Stimulated activated CD4-positive, alpha-beta T cell treated with anti-CD3 and anti-CD28 coated beads, Interleukin-12 subunit alpha, Interleukin-12 subunit beta, amount 100 ng/mL, for 48 hours (primary cell): ENCODE data around the gene NCLN.
"Not testable (repeated sequence)": the region's sequence is repeated elsewhere in the genome, so short reads cannot be mapped to it uniquely, and the experiment has no call there.

Experiments used
- DNase-seq, 3 donors: peaks; one replicate each; pipeline ENCODE4 v3.0.0-alpha.2; 2020; ENCODE audit warnings: low read depth in 2 of 3, low spot score in 1 of 3

Gene NCLN

DNA sequence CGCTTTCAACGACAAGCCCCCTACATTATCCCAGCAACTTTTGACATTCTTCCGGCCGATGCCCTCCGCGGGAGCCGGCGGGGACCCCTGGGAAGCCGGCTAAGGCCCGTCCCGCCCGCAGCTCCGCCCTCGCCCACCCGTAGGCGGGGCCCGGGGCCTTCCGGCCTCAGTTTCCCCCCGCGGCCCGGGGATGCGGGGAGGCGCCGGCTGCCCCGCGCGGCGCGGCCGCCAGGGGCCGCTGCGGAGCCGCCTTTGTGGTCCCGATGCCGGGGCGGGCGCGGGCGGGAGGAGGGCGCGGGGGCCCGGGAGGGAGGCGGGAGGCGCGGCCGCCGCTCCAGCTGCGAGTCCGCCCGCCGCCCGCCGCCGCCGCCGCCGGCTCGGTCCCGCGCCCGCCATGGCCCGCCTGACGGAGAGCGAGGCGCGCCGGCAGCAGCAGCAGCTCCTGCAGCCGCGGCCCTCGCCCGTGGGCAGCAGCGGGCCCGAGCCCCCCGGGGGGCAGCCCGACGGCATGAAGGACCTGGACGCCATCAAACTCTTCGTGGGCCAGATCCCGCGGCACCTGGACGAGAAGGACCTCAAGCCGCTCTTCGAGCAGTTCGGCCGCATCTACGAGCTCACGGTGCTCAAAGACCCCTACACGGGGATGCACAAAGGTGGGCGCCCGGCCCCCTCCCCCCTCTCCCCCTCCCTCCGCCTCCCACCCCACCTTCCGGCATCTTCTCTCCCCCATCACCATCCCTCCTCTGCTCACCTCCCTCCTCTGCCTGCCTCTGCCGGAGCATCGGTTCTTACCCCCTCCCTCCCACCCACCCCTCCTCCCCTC, 38.8 kb downstream of the NCLN start, which contains the start of gene CELF5:
Gene CELF5 (plus strand): TSS at position 316 of the 823 bp plus-strand sequence. CDS start 79 bp downstream, at position 395.
- peak in 1 of 3 donors; percentile 45 for DNase-seq

DNA sequence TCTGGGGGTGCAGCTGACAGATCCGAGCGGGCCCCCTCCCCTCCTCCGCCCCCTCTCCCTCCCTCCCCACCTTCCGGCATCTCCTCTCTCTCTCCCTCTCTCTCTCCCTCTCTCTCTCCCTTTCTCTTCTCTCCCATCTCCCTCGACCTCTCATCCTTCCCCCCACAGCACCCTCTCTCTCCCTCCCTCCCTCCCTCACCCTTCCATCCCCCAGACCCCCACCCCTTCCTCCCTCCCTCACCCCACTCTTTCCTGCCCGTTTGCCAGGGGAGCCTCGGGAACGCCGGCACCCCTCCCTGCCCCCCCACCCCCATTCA, 39.4 kb downstream of the NCLN start:
- DNase-seq, result no peak

DNA sequence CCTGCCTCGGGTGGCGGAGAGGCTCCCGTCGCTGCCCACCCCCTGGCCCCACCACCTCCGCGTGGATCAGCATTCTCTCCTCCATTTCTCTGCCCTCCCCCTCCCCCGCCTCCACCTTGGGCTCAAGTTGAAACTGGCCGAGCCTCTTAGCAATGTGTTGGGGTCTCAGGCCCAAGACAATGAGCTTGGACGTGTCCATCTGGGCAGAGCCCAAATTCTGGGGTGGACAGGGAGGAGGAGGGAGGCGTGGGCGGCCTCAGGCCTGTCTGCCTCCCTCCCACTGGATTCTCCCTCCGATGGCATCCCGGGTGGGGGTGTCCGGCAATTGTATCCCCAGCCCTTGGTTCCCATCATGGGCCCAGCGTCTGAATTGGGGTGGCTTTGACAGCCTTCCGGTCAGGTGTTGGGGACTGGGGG, 40.0 kb downstream of the NCLN start:
- DNase-seq, result no peak

DNA sequence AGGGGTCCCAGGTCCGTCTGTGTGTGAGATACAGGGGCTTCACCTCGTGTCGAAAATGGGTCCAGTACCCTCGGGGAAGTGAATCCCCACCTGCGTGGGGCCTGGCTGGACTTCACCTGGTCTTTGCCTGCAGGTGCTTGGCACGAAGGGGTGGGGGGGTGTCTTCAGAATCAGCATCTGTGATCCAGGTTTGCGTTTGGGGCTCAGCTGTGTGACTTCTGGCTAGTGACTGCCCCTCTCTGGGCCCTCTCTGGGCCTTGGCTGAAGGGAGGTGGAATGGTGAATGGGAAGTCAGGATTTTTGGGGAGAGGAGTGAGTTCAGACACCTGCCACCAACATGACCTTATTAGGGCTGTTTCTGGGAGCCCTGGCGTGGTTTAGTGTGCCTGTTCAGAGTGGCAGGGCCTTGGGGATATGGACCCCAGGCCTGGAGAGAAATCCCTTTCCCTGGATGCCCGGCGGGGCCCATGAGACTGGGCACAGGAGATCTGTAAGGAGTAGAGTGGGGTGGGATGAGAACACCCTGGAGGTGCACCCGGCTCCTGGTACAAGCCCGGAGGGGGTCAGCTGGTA, 41.4 kb downstream of the NCLN start:
- no peak for DNase-seq

DNA sequence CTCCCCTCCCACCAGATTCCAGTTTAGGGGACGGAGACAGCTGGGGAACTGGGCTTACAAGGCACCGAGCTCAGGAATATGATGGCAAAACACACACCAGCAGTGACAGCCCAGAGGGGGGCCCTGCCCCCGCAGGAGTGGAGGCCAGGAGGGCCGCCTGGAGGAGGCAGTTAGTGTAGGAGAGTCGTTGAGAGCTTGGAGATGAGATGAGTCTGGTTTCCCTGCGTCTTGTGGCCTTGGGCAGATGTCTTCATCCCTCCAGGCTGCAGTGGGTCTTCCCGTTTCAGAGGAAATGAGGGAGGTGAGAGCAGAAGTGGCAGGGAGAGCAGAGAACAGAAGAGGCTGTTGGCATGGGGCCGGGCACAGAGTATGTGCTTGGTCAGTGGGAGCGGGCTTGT, 43.6 kb downstream of the NCLN start:
- DNase-seq, result no peak

DNA sequence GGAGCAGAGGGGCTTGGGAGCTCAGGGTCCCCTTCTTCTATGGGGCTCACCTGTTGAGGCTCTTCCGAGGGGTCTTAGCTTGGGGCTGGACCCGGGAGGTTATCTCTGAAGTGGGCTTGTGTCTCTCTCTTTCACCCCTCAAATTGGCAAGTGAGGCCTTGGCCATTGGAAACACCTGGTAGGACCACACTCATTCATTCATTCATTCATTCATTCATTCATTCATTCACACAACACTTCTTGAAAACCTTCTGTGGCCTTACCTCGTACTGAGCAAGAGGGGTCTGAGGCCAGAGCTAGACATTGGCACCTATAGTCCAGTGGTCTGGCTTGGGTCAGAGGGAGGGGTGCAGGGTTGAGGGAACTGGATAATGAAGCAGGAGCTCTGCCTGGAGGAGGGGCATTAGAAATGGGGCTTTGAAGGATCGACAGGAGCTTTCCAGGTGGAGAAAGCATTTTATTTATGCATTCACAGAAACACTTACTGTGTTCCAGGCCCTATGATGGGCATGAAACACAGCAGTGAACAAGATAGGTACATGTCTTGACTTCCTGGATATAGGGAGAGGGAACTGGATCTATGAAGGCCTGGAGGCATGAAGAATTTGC, 44.3 kb downstream of the NCLN start:
- no peak for DNase-seq

DNA sequence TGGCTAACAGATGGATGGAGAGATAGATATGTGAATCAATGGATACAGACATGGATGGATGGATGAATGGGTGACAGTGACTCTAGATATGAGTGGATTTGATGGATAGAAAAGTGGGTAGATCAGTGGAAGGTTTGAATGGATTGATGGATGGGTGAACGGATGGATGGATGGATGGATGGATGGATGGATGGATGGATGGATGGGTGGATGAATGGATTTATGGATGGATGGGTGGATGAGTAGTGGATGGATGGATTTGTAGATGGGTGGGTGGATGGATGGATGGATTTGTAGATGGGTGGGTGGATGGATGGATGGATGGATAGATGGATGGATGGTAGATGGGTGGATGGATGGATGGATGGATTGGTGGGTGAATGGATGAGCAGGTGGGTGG, 45.6 kb downstream of the NCLN start:
- DNase-seq, result no peak

DNA sequence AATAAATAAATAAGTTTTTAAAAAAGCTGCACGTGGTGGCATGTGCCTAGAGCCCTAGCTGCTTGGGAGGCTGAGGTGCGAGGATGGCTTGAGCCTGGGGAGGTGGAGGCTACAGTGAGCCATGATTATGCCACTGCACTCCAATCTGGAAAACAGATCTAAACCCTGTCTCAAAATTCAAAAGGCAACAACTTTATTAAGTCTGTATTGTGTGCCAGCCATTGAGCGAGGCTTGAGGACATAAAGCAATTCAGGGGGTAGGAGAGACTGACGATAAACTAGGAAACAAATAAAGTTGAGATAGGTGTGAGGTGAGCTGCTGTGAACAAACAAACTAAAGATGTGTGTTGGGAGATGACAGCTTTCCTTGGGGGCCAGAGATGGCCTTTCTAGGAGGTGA, 47.4 kb downstream of the NCLN start:
- no peak for DNase-seq

DNA sequence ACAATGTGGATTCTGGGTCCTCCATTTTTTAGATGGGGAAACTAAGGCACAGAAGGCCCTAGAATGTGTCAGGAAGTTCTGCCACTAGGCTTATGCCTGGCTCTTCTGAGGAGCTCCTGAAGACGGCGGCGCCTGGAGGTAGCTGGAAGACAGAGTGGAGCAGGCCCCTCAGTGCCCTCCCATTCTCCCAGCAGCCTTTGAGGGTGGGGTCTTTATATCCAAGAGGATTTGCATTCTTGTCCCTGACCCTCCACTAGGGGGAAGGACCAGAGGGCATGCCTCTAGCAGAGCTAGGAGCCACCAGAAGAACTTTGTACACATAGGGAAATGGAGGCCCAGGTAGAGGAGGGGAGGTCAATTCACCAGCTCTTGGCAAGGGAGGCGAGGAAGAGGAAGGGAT, 48.1 kb downstream of the NCLN start:
- no peak for DNase-seq

DNA sequence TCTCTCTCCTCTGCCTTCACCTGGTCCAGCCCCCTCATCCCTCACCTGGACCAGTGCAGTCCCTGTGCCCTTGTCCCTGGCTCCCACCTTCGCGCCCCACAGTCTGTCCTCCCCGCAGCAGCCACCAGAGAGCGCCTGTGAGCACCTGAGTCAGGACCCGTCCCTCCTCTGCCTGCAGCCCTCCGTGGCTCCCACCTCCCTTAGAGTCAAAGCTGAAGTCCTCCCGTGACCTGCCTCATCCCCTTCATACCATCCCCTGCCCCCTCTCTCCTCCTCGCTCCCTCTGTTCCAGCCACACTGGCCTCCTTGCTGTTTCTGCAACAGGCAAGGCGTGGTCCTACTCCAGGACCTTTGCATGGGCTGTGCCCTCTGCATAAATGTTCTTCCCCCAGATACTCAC, 49.1 kb downstream of the NCLN start:
- DNase-seq, result peak; percentile 17 to 45 (median 24)

DNA sequence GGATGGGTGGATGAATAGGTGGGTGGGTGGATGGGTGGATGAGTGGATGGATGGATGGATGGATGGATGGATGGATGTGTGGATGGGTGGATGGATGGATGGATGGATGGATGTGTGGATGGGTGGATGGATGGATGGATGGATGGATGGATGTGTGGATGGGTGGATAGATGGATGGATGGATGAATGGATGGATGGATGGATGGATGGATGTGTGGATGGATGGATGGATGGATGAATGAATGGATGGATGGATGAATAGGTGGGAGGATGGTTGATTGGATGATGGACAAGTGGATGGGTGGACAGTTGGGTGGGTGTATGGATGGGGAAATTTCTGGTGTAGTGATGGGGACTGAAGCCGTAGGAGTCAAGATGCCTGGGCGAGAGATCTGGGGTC, 49.9 kb downstream of the NCLN start:
- DNase-seq, result not testable (repeated sequence)

DNA sequence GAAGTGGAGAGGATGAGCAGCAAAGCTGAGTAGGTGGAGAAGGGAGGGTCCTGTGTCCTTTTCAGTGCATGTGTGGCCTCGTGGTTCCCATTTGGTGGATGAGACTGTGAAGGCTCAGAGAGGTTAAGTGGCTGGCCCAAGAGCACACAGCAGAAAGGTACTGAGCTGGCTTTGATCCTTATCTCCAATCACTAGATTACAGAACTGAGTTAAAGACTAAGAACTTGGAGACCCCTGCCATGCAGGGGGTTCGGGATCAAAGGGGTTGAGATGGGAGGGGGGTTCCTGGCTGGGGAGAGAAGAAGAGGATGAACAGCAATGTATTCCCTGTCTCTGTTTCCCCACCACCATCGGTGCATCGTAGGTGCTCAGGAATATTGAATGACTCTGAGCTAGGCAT, 50.5 kb downstream of the NCLN start:
- DNase-seq, result no peak

DNA sequence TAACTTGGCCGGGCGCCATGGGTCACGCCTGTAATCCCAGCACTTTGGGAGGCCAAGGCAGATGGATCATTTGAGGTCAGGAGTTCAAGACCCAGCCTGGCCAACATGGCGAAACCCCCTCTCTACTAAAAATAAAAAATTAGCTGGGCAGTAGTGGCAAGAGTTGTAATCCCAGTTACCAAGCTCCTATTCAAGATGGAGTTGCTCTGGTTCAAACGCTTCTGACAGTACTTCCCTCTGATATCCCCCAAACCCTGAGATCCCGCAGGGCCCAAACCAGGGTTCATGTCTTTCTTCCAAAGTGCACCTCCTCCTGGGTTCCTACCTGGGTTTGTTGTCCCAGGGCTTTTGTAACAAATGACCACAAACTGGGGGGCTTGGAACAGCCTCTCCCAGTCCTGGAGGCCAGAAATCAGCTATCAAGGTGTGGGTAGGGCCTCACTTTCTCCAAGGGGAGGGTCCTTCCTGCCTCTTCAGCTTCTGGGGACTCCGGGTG, 52.4 kb downstream of the NCLN start:
- no peak for DNase-seq

DNA sequence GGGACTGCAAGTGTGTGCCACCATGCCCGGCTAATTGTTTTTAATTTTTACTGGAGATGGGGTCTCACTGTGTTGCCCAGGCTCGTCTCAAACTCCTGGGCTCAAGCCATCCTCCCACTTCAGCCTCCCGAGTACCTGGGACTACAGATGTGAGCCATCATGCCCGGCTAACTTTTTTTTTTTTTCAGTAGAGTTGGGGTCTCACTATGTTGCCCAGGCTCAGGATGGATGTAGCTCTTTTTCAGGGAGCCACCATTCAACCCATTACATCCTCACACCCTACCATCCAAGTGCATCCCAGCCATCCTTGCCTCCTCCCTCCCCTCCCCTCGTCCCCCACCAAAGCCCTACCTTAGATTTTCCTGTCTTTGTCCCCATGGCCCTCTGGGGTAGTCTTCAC, 53.6 kb downstream of the NCLN start:
- no peak for DNase-seq

DNA sequence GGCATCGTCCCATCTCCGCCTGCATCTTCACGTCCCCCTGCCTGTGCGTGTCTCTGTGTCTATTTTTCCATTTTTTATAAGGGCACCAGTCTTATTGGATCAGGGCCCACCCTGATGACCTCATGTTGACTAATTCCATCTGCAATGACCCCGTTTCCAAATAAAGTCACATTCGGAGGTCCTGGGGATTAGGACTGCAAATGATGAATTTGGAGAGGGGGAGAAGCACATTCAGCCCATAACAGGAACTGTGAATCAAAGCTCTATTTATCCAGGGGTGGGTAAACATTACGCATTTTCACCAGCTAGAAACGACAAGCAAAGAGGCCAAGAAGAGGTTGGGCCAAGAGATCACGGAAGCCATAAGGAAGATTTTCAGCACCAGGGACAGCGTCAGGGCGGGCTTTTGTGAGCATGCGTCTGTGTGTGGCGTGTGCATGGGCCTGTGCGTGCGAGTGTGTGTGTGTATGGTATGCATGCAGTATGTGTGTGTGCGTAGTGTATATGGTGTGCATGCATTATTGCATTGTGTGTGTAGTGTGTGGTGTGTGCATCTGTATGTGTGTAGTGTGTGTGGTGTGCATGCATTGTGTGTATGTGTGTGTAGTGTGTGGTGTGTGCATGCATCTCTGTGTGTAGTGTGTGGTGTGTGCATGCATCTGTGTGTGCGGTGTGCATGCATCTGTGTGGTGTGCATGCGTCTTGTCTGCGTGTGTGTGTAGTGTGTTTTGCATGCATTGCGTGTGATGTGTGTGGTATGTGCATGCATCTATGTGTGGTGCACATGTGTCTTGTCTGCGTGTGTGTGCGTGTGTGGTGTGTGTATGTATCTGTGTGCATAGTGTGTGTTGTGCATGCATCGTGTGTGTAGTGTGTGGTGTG, 58.3 kb downstream of the NCLN start:
- DNase-seq, result peak; percentile 14 to 46 (median 35)

DNA sequence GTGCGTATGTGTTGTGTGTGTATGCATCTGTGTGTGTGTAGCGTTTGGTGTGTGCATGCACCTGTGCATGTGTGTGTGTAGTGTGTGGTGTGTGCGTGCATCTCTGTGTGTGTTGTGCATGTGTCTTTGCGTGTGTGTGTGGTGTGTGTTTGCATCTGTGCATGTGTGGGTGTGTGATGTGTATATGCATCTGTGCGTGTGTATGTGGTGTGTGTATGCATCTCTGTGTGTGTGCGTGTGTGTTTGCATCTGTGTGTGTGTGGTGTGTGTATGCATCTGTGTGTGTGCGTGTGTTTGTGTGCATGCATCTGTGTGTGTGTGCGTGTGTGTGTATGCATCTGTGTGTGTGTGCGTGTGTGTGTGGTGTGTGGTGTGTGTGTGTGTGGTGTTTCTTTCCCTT, 59.3 kb downstream of the NCLN start:
- no peak for DNase-seq

DNA sequence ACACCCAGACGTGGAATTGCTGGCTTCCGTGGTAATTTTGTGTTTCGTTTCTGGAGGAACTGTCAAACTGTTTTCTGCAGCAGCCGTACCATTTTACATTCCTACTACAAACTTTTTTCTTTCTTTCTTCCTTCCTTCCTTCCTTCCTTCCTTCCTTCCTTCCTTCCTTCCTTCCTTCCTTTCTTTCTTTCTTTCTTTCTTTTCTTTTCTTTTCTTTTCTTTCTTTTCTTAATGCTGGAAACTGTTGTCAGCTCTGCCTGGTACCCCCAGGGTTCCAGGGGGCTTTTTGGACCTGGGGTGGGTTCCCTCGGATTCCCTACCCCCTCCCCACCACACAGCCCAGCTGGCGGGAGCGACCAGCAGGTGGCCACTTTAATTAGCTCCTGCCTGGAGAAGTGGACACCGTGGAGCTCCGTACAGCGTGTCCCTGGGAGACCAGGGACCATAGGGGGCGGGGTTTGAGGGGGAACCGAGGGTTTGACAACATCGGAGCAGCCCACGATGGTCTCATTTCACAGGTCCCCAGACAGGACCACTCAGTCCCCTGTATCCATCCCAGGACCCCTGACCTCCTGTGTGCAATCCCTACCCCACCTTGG, 63.1 kb downstream of the NCLN start:
- DNase-seq, result no peak

DNA sequence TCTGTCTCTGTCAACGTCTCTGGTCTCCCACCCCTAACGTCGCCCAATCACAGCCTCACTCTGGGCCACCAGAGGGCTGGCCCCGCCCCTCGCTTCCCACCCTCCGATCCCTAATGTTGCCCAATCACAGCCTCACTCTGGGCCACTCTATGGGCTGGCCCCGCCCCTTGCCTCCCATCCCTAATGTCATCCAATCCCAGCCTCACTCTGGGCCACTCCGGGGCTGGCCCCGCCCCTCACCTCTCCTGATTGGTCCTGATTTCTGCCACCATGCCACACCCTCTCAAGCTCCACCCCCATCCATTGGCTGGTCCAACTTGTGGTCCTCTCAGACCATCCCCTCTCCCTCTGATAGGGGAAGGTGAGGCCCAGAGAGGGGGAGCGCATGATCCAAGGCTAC, 63.7 kb downstream of the NCLN start:
- no peak for DNase-seq

DNA sequence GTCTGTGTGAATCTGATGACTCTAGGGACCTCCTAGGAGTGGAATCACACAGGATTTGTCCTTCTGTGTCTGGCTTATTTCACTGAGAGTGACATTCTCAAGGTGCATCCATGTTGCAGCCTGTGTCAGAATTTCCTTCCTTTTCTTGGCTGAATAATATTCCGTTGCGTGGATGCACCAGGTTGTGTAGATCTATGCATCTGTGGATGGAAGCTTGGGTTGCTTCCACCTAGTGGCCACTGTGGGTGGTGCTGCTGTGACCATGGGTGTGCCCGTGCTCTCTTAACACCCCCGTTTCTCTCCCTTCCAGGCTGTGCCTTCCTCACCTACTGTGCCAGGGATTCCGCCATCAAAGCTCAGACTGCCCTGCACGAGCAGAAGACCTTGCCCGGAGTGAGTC, 64.9 kb downstream of the NCLN start:
- DNase-seq, result peak; percentile 15 to 48 (median 30)

DNA sequence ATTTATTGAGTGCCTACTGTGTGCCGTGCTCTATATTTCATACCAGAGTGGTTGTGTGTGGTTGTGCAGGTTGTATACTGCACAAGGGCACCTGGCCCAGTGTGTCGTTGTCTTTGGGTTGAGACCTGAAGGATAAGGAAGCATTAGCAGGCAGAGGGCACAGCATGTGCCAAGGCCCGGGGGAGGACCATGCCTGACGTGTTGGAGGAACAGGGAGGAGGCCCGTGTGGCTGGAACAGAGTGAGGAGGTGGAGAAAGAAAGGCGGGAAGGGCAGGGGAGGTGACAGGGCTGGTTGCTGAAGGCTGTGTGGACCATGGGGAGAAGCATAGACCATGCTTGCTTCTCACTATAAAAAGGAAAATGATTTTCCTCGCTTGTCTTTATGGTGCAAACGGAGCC, 65.5 kb downstream of the NCLN start:
- DNase-seq, result no peak

DNA sequence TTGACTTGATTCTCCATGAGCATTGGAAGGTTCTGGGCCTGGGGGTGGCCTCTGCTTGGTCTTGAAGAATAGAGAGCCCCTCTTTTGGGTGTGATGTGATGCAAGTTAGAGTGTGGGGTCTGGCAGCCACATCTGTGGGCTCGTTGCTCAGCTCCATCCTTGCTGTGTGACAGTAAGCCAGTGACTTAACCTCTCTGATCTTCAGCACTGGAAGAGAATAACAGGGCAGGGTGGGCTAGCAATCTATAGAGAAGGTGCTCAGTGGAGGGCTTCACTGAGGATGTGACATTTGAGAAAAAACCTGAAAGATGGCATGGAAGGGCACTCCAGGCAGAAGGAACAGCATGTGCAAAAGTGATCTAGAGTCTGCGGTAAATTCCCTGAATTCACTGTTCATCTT, 66.9 kb downstream of the NCLN start:
- no peak for DNase-seq
